Right atrium auricular region (tissue), 2 donors: ENCODE data around the gene RASIP1. TPM values are rescaled to one million over a fixed set of nuclear protein-coding genes. Genes with fewer than 3 reads are reported as not detected.
"Not testable (repeated sequence)": the region's sequence is repeated elsewhere in the genome, so short reads cannot be mapped to it uniquely, and the experiment has no call there.

Experiments
- DNase-seq: peaks from one replicate; pipeline ENCODE4 v3.0.0-alpha.2; 2019; ENCODE audit warnings: low spot score
- H3K27ac ChIP-seq, 2 donors: fragments of 200-600 bp; sonication (generic); 1 replicate in 1 of 2; 2 replicates in 1 of 2; pipeline ENCODE4 v1.5.1; 2016 to 2019
- H3K27me3 ChIP-seq, 2 donors: fragments of 200-600 bp; sonication (generic); one replicate each; pipeline versions ENCODE4 v1.5.1 to v1.6.0; 2017 to 2019
- H3K36me3 ChIP-seq: fragments of 200-600 bp; sonication (generic); one replicate; pipeline ENCODE4 v1.5.1; 2016
- H3K4me1 ChIP-seq, 2 donors: fragments of 200-600 bp; sonication (generic); one replicate each; pipeline versions ENCODE4 v1.5.1 to v1.6.0; 2017 to 2019
- H3K4me3 ChIP-seq, 2 donors: fragments of 200-600 bp; sonication (generic); 1 replicate in 1 of 2; 2 replicates in 1 of 2; pipeline ENCODE4 v1.5.1; 2017 to 2019; ENCODE audit warnings: mild to moderate bottlenecking in 1 of 2, moderate library complexity in 1 of 2
- H3K9me3 ChIP-seq, 2 donors: fragments of 200-600 bp; sonication (generic); one replicate each; pipeline ENCODE4 v1.5.1; 2019
- total RNA-seq, 2 donors: library from RNA; depleted of rRNA; stranded (reverse); fragments of >200 nt; gene quantifications; one replicate each; pipeline ENCODE4 v1.1.0, GENCODE V29; 2016
- TF ChIP-seq, protein P1 (sequence below), 2 donors: fragments of 200-600 bp; sonication (generic); IDR thresholded peaks; one replicate each; pipeline ENCODE4 v1.5.1; 2019; ENCODE audit warnings: antibody characterized with exemption in 2 of 2

The RASIP1 gene
- total RNA-seq, 2 donors from 2014 or later: 13.6 to 22.9 TPM

DNA sequence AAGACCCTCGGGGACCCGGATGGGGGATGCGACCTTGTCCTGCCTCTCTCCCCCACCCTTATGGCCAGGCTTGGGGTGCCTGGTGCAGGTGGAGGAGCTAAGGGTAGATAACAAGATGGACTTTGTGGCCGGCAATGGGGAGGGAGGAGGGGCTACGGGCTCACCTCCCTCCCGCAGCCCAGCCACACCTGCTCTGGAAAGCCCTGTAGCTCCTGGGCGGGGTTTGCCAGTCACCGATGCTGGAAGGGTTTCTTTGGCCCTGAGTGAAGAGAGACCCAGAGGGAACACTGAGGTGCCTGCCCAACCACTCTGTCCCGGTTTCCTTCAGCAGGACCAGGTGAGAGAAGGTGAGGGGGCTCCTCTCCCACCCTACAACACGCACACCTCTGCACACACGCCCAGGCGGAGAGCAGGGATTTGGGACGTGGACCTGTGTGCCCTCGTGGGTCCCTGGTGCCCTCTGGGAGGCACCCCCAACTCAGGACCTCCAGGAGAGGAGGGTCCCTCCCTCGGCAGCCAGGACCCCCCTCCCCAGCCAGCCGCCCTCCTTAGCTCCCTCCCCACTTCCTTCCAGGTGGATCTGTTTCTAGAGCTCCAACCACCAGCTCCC is 44.6 kb downstream of the RASIP1 start, which contains the start of gene FUT2:
Gene FUT2, plus strand, starts transcription at position 229 of the 610 bp plus-strand sequence. CDS start 6,986 bp downstream, outside the sequence.
- Histone ChIP-seq H3K36me3 (no peaks in the 10 kb centered on the region), H3K27me3 (no peaks in the 10 kb centered on the region), H3K4me3 (peak within 1 kb of the TSS in 1 of 2 donors; percentile 18), H3K4me1 (peaks cover 0 to 13% of the 10 kb centered on the region in 2 donors), H3K27ac (peak within 1 kb of the TSS in 1 of 2 donors; percentile 9), H3K9me3 (no peaks in the 10 kb centered on the region)
- TF ChIP-seq, protein P1, sequence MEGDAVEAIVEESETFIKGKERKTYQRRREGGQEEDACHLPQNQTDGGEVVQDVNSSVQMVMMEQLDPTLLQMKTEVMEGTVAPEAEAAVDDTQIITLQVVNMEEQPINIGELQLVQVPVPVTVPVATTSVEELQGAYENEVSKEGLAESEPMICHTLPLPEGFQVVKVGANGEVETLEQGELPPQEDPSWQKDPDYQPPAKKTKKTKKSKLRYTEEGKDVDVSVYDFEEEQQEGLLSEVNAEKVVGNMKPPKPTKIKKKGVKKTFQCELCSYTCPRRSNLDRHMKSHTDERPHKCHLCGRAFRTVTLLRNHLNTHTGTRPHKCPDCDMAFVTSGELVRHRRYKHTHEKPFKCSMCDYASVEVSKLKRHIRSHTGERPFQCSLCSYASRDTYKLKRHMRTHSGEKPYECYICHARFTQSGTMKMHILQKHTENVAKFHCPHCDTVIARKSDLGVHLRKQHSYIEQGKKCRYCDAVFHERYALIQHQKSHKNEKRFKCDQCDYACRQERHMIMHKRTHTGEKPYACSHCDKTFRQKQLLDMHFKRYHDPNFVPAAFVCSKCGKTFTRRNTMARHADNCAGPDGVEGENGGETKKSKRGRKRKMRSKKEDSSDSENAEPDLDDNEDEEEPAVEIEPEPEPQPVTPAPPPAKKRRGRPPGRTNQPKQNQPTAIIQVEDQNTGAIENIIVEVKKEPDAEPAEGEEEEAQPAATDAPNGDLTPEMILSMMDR (IDR thresholded peaks at IDR 0.05): no peak
- no peak for DNase-seq

DNA sequence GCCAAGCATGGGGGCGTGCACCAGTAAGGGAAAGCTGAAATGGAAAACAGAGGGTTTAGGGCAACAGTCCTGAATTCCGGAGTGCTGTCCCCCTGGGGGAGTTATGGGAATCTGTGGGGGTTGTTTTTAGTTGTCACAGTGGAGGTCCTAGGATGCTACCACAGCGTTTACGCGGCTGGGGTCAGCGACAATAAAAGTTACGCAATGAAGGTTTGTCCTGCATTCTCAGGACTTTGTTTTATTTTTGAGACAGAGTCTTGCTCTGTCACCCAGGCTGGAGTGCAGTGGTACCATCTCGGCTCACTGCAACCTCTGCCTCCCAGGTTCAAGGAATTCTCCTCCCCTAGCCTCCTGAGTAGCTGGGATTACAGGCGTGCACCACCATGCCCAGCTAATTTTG is 46.8 kb downstream of the RASIP1 start:
- H3K27me3 ChIP-seq, DNase-seq: not testable (repeated sequence)

DNA sequence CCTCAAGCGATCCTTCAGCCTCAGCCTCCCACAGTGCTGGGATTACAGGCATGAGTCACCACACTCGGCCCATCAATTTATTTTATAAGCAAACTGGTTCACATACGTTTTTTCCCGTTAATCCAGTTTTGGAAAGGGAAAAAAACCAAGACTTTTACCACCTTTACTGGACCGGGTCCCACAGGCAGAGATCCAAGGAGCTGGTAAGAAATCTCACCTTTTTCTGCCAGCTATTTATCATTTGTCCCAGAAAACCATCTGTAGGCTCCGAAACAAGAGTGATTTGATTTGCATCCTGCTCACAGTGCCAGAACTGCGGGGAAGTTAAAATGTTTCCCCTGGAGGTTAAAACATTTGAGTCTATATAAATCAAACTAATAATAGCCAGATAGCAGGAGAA is 51.0 kb downstream of the RASIP1 start:
- H3K4me1 ChIP-seq: no peaks in the 10 kb centered on the region
- H3K27ac ChIP-seq: no peak overlapping the region
- H3K4me3 ChIP-seq: no peak overlapping the region
- no peaks in the 10 kb centered on the region for H3K27me3 ChIP-seq
- no peak for DNase-seq
- TF ChIP-seq, protein P1 (IDR thresholded peaks at IDR 0.05): no peak
- H3K9me3 ChIP-seq: no peaks in the 10 kb centered on the region
- H3K36me3 ChIP-seq: no peaks in the 10 kb centered on the region

More for the DNA sequence above, 46.8 kb downstream of the RASIP1 start:
- H3K9me3 ChIP-seq, H3K36me3 ChIP-seq, H3K27ac ChIP-seq, H3K4me3 ChIP-seq: not testable (repeated sequence)
- peaks cover 0 to 13% of the 10 kb centered on the region in 2 donors for H3K4me1 ChIP-seq

DNA sequence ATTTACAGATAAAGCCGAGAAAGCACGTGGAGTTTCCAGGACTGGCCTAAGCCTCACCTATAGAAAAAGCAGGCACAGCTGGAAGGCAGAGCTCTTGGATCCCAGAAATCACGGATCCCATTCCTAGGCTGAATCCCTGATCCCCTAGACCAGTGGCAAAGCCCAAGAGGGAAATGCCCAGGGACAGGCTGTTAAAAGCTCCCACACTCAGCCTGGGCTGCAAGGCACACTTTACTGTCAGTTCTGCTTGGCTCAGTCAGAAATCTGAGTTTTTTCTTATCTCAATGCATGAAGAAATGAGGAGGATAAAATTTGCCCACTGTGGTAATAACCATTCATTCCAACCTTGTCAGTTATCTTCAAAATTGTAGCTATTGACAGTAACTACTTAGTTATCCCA is 52.6 kb downstream of the RASIP1 start:
- no peak overlapping the region for H3K27ac ChIP-seq
- no peaks in the 10 kb centered on the region for H3K9me3 ChIP-seq
- H3K4me1 ChIP-seq: no peaks in the 10 kb centered on the region
- H3K4me3 ChIP-seq: no peak overlapping the region
- DNase-seq: no peak
- no peaks in the 10 kb centered on the region for H3K27me3 ChIP-seq
- TF ChIP-seq, protein P1 (IDR thresholded peaks at IDR 0.05): no peak
- no peaks in the 10 kb centered on the region for H3K36me3 ChIP-seq

DNA sequence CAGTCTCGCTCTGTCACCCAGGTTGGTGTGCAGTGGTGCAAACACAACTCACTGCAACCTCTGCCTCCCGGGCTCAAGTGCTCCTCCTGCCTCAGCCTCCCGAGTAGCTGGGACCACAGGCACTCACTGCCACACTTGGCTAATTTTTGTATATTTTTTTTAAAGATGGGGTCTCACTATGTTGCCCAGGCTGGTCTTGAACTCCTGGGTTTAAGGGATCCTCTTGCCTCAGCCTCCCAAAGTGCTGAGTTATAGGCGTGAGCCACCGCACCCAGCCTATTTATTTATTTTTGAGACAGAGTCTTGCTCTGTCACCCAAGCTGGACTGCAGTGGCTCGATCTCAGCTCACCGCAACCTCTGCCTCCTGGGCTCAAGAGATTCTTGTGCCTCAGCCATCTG is 53.8 kb downstream of the RASIP1 start:
- not testable (repeated sequence) for H3K4me1 ChIP-seq, H3K36me3 ChIP-seq, H3K27ac ChIP-seq, H3K27me3 ChIP-seq, H3K9me3 ChIP-seq, H3K4me3 ChIP-seq, DNase-seq

DNA sequence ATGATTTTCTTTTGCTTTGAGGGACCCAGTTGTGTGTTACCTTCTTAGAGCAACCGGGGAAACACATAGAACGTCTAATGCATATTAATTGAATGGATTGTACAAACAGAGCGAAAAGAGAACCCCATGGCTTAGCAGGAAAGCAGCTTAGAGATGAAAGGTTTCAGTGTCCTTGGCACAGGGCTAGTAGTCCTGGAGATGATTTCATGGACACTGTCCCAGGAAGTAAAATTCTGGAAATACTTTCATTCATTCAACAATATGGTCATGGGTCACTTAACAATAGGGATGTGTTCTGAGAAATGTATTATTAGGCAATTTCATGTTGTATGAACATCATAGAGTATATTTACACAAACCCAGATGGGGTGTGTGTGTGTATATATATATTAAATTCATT is 54.3 kb downstream of the RASIP1 start:
- Histone ChIP-seq H3K4me1 (no peaks in the 10 kb centered on the region), H3K27me3 (no peaks in the 10 kb centered on the region), H3K36me3 (no peaks in the 10 kb centered on the region), H3K4me3 (no peak overlapping the region), H3K27ac (no peak overlapping the region), H3K9me3 (no peaks in the 10 kb centered on the region)
- DNase-seq: no peak
- TF ChIP-seq, protein P1 (IDR thresholded peaks at IDR 0.05): no peak

DNA sequence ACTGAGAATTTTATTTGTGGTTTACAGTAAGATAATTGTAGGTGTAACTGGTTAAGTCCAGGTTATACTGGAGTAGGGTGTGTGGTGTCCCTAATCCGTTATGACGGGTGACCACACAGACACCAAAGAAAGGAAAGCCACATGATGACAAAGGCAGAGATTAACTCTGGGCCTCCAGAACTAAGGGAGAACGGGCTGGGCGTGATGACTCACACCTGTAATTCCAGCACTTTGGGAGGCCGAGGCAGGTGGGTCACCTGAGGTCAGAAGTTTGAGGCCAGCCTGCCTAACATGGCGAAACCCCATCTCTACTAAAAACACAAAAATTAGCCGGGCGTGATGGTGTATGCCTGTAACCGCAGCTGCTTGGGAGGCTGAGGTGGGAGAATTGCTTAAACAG is 54.8 kb downstream of the RASIP1 start:
- Histone ChIP-seq H3K4me3 (no peak overlapping the region), H3K27ac (no peak overlapping the region), H3K36me3 (no peaks in the 10 kb centered on the region), H3K4me1 (no peaks in the 10 kb centered on the region), H3K27me3 (no peaks in the 10 kb centered on the region), H3K9me3 (no peaks in the 10 kb centered on the region)
- TF ChIP-seq, protein P1 (IDR thresholded peaks at IDR 0.05): no peak
- no peak for DNase-seq
